ENCODE data around the gene OR2AE1. TPM values are rescaled to one million over a fixed set of nuclear protein-coding genes. Genes with fewer than 3 reads are reported as not detected.

Gene OR2AE1
- total RNA-seq, 1 donor from 2014 or later: 0.28 TPM

DNA sequence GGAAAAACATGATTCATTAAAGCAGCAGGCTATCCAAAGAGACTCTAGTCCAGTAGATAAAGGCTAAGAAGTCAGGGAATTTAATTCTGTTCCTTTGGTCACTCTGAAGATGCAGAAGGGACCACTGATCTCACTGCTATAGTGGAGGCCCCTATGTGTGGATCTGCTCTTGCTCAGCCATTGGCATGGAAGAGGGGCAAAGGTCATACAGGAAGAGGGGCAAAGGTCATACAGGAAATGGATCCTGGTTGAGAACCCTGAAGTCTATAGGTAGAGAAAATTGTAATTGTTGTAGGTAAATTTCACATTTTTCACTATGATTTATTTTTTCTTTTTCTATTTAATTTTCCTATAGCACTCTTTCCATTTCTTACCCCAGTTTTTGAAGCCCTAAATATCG lies 21.6 kb downstream of the OR2AE1 start:
- no peak for ATAC-seq

DNA sequence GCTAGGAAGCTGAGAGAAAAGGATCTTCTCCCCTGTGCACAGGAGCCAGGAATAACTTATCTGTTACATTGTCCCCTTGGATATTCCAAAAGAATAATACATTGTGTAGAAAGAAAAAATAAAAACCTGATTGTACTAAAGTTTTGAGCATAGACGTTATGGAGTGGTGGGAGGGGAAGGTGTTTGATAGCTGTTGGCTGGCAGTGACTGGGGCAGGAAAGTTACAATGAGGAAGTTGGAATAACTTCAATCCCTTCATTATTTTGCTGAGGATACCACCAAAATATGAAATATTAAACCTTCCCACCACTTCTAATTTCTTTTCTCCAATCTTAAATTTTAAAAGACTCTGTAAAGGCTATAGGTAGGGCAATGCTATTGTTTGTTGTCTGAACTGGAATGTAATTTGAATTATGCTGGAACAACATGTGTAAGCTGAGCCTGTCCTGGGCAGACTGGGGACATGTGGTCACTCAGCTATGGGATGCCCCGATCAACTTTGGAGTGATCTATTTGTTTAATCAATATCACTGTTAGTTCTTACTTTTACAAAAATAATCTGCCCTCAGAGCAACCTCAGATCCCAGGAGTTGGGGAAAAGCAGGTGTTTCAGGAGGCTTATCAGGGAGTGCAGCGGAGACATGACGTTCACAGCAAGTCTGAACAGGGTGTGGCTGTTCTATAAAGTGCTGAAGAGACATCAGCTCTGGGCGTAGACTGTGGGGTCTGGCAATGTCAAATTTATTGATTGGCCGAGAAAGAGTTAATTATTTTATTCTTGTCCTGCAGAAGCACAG lies 28.2 kb downstream of the OR2AE1 start:
- ATAC-seq: peak; percentile 69

DNA sequence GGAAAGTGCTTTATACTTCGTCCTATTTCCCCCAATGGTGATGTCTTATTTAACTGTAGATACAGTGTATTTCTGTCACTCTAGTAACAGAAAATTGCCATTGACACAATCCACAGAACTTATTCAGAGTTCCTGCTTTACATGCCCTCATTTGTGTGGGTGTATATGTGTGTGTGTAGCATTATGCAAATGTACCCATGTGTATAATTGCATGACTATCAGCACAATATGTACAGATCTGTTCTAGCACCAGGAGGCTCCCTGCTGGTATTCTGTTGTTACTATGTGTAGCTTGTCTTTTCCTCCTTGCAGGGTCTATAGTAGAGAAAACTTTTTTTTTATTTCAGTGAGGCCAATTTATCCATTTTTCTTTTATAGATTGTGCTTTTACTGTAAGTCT lies 32.5 kb downstream of the OR2AE1 start:
- no peak for ATAC-seq

DNA sequence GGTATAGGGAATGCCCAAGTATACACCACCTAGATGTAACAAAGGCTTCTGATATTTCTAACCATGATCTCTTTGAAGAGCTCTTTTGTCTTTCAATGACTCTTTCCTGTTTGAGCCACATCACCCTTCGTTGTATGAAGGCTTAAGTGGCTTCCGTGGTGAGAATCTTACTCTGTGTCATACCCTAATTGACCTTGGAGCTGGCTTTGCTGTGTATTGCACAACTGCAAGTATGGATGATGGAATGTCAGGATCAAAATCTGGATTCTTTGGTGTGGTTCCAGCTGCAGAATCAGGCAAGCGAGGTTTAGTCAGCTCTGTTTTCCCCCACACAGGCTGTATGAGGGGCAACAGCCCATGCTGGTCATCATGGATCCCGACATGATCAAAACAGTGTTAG lies 33.0 kb downstream of the OR2AE1 start:
- peak; percentile 24 for ATAC-seq

DNA sequence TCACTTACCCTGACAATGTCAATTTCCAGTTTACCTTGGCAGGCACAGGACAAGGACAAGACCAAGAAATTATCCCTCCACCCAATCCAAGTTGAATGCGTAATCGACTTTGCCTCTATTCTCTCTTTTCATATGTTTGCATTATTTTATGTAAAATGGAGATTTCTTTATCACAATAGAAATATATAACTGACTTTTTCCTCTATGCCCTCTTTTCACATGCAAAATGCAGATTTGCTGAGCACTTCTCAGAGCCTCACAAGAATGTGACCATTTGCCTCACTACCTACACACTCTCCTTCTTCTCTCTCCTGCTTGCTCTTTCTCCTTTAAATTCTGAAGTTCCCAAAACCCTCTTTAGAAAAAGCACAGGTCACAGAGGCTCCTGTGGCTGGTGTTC lies 33.9 kb downstream of the OR2AE1 start:
- no peak for ATAC-seq

DNA sequence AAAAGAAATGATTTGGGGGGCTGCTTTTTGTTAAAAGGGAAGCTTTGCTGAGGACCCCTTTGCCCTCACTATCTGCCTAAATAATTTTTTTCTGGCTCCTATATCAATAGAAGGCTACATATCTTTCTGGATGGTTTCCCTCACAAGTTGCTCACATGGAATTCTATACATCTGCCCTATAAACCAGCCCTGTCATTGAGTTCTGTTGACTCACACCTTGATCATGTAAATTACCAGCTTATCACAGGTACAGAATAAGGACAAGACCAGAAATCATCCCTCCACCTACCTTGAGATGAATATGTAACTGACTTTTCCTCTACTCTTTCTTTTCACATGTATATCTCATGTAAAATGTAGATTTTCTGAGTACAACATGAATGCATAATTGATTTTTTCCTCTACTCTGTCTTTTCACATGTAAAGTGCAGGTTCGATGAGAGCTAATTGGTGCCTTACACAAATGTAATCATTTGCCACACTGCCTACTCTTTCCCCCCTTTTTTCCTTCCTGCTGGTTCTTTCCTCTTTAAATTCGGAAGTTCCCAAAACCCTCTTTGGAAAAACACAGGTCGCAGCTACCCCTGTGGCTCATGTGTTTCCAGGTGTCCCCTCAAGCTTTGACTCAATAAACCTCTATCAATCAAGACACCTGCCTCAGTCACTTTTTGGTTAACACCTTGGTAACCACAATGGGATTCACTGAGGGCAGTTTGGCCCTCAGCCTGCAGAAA lies 36.5 kb downstream of the OR2AE1 start:
- ATAC-seq: peak; percentile 53

DNA sequence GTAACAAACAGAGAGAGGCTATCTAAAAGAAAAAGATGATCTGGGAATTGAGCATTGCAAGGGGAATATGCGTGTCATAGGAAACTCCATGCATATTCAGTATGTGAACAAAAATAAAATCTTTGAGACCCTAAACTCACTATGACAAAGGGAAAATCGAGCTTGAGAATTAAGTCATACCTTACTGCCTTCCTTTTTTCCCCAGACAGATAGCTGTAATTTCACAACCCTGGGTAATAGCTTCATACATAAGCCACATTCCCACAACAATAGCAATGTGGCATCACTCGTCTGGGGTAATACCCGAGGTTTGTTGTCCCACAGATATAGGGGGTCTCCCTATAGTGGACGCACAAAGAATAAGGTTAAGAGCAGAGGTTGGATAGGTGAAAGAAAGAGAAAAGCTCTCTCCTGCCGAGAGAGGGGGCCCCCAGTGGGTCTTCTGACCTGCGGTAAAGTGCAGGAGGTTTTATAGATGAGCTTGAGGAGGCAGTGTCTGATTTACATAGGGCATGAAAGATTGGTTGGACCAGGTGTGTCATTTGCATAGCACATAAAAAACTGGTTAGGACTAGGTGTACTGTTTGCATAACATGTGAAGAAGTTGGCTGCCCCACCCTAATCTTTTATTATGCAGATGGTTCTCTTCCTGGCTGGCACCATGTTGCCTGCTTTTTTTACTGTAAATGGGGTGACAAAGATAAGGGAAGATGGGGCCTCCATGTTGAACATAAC lies 37.4 kb downstream of the OR2AE1 start:
- peak; percentile 96 for ATAC-seq

DNA sequence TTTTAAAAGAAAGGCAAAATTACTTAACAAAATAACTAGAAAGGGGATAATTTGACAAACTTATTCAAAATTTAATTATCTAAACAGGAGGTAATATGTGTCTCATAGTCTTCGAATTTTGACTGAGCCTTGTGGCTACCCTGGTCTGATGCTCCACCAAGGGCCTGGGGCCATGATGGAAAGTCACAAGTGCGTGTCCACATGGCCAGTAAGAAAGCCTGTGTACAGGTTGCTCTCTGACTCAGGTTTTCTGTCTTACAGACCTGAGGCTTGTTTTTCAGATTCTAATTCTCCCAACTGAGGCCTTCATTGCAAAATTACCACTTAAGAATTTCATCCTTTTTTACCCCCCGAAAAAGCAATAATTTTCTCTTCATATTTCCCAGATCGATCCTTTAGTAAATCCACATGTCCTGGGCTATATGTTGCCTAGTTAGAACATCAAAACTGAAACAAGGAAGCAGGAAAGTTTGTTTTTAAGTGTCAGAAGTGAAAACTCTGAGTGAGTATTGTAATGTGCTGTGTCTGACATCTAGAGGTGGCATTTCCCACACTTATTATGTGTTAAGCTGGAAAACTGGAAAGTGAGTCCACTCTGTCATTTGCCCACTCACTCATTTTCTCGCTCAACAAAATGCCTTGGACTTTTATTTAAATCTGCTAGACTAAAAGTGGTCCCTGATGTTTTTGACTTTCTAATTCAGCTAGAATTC lies 39.0 kb downstream of the OR2AE1 start:
- peak; percentile 44 for ATAC-seq

DNA sequence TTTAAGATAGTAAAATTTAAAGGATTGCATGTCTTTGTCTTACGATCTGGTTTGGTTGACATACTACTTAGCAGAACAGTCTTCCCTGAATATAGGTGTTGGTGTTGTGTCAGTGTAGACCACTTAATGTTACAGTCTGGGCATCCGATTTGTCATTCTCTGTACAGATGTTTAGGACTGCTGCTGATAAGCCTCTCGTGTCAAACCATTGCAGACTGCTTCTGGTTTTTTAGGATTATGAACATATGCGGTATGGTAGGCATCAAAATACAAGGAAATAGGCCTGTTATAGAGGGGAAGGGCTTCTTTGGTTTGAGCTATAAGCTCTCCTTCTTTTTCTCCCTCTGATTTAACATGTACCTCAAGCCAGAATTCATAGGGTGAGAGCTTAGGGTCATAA lies 41.6 kb downstream of the OR2AE1 start:
- no peak for ATAC-seq

DNA sequence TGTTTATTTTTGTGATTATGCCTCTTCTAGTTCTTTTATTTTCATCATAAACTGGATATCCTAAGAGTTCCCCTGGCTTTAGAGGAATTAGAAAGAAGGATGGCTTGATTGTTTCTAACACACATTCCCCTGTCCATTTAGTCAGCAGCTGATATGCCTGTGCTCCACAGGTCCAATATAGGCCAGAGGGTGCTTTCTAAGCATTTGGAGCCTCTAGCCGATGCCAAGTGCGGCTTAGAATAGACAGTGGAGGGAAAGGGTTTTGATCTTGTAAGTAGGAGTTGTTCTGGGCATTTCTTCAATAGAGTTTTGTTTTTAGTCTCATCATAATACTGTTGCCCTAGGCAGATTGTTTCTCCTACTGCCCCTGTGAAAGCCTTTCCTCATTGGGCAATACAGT lies 42.5 kb downstream of the OR2AE1 start:
- no peak for ATAC-seq

DNA sequence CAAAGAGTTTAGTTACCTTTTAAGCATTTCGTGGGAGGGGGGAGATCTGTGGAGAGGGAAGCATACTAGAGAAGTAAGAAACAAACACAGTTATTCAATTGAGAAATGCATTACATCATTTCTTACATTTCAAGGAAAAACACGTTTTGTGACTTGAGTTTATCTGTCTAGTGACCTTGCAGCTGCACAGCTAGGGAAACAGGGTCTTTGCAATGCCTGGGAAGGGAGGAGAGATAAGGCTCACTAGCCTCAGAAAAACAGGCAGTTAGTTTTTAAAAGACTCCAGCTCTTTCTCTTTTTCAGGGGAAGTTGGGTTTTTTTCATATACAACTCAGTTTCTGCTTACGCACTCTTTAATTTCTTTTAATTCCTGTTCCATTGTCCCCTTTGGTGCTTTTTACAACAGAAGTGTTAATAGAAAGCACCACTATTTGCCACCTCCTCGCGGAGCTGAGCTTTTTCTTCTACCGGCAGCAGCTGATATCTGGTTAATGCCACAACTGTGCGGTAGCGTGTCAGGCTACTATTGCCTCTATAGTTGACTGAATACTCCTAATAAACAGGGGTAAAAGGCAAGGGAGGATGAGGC lies 43.5 kb downstream of the OR2AE1 start:
- ATAC-seq: no peak

DNA sequence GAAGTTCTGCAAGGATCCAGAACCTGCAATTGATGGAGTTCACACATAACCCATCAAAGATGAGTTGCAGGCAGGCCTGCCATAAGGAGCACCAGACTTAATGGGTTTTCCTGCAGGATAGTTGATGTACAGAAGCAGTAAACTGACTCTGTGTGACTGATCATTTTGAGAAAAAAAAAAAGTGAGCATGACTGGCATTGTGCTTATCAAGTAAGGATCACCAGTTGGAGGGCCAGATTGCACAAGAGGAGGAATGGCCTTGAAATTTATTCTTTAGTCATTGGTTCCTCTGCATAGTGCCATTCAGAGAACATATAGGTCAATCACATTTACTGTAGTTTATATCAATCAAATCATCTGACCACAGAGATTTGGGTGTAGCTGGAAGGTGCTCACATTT lies 45.2 kb downstream of the OR2AE1 start:
- ATAC-seq: no peak

DNA sequence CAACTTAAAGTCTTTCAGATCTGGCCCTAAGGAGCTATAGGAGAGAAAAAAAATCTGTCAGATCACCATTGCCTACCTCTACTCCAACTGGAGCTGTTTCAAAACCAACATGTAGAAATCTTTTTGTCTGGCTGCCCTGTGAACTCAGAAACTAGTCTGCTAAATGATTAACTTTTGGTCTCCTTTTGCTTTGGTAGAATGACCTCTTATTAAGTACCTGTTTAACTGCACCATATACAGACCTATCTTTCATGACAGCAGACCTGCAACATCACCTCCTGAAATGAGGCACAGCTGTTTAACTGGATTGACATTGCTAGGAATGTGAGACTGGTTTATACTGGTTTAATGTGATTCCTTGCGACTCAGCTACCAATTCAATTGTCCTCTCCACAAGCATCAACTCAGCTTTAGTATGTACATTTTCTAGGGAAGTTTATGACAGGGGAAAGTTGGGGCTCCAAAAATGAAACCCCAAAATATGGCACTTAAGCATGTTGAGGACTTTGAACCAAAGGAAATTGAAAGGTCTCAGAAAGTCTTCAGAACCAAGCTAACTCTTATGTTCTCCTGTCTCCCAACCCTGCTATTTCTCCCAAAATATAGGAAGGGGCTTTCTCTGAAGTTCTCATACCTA lies 47.2 kb downstream of the OR2AE1 start:
- ATAC-seq: peak; percentile 91

DNA sequence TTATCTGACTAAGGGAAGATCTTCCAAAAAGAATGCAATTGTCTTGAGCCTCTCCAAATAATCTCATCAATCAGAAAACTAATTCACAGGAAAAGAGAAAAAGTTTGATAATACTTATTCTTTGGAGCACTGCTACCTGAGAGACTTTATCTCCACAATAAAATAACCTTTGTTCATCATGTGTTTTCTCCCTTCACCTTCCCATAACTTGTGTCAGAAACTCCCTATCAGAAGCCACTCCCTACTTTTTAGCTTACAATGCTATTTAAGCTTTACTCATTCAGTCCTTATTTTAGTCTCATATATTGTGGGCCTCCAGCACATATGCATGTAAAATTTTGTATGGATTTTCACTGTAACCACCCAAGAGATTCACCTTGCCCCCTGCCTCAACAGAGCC lies 48.0 kb downstream of the OR2AE1 start:
- ATAC-seq: no peak

DNA sequence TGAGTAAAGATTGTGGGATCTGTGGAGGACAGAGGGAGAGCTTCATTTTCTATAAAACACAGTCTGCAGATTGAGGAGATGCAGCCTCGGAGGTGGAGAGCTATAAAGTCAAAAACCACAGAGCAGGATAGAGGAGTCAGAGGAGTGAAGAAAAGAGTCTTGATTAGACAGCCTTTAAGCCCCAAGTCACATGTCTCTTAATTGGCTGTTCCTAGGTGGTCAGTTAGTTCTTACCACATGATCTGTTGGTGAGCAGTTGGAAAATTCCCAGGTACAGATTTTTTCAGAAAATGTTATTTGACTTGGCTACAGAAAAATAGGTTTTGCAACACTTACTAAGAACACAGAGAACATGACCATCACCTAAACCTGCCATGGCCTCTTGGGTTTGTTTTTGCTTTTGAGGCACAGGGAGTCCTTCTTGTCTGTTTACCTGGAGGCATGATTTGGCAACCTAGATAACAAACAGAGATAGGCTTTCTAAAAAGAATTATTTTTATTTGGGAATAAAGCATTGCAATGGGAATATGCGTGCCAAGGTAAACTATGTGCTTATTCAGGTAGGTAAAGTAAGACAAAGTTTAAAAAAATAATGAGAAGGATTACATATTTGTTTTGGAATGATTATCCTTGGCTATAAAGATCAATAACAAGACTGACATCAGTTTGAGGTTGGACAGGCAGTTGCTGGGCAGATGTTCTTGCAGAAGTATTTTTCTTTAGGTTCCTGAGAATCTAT lies 49.6 kb downstream of the OR2AE1 start:
- no peak for ATAC-seq

Other genes with a start within 250 kb of the OR2AE1 start
- gene CYP3A5, start 197.0 kb downstream of the OR2AE1 start, total RNA-seq: 26.4 TPM
- not detected for gene CYP3A7, start 141.8 kb downstream of the OR2AE1 start, total RNA-seq
- 0.24 TPM for gene CYP3A4, start 92.8 kb downstream of the OR2AE1 start, total RNA-seq
- gene CYP3A43, start 49.0 kb downstream of the OR2AE1 start, total RNA-seq: not detected
- 13.9 TPM for gene TRIM4, start 42.5 kb upstream of the OR2AE1 start, total RNA-seq
- 0.20 TPM for gene GJC3, start 52.6 kb upstream of the OR2AE1 start, total RNA-seq
- 10.8 TPM for gene AZGP1, start 99.0 kb upstream of the OR2AE1 start, total RNA-seq
- gene ZKSCAN1, start 138.6 kb upstream of the OR2AE1 start, total RNA-seq: 62.4 TPM
- gene ZSCAN21, start 172.7 kb upstream of the OR2AE1 start, total RNA-seq: 3.7 TPM
- gene ZNF3, start 204.7 kb upstream of the OR2AE1 start, total RNA-seq: 12.4 TPM
- gene COPS6, start 211.9 kb upstream of the OR2AE1 start, total RNA-seq: 95.0 TPM
- gene MCM7, start 224.4 kb upstream of the OR2AE1 start, total RNA-seq: 53.0 TPM
- 15.1 TPM for gene AP4M1, start 224.6 kb upstream of the OR2AE1 start, total RNA-seq
- gene TAF6, start 242.3 kb upstream of the OR2AE1 start, total RNA-seq: 23.3 TPM
- 3.4 TPM for gene CNPY4, start 242.6 kb upstream of the OR2AE1 start, total RNA-seq
- gene MBLAC1, start 249.9 kb upstream of the OR2AE1 start, total RNA-seq: 1.7 TPM

Data from esophagus mucosa (tissue), 1 donor.